Endodermal cell (in vitro differentiated cells): ENCODE measurements around the gene CACNA1E. TPM values are rescaled to one million over a fixed set of nuclear protein-coding genes. Genes with fewer than 3 reads are reported as not detected.

ENCODE experiments used
- DNase-seq: peaks from one replicate; pipeline ENCODE4 v3.0.0-alpha.2; 2017
- H3K27ac ChIP-seq: 2 replicates; pipeline ENCODE4 v1.5.1; 2013; ENCODE audit warnings: mild to moderate bottlenecking, low read depth, low read length, moderate library complexity
- H3K27me3 ChIP-seq: 2 replicates; pipeline ENCODE4 v1.6.1; 2013; ENCODE audit warnings: mild to moderate bottlenecking, low read length, moderate library complexity; ENCODE audit not compliant: insufficient read depth, control insufficient read depth, poor library complexity, severe bottlenecking
- H3K36me3 ChIP-seq: 2 replicates; pipeline ENCODE4 v1.7.0; 2013; ENCODE audit warnings: mild to moderate bottlenecking, low read length, moderate library complexity; ENCODE audit not compliant: control insufficient read depth, insufficient read depth
- H3K4me1 ChIP-seq: one replicate; pipeline ENCODE4 v1.7.0; 2013; ENCODE audit warnings: low read length; ENCODE audit not compliant: control insufficient read depth, insufficient read depth
- H3K4me3 ChIP-seq: 2 replicates; pipeline ENCODE4 v1.5.1; 2013; ENCODE audit warnings: mild to moderate bottlenecking, low read length, moderate library complexity
- H3K9ac ChIP-seq: 2 replicates; pipeline ENCODE4 v1.6.1; 2013; ENCODE audit warnings: mild to moderate bottlenecking, low read length, moderate library complexity; ENCODE audit not compliant: poor library complexity, severe bottlenecking; ENCODE audit errors: extremely low read depth
- H3K9me3 ChIP-seq: 2 replicates; pipeline ENCODE4 v1.6.1; 2013; ENCODE audit warnings: mild to moderate bottlenecking, low read length, moderate library complexity; ENCODE audit not compliant: control insufficient read depth
- H3K27ac Mint-ChIP-seq: 2 replicates; pipeline ENCODE4 v1.8.0; 2020; ENCODE audit warnings: mixed read lengths
- H3K27me3 Mint-ChIP-seq: 2 replicates; pipeline ENCODE4 v1.8.0; 2021; ENCODE audit warnings: mild to moderate bottlenecking, mixed read lengths; ENCODE audit not compliant: insufficient read depth
- H3K36me3 Mint-ChIP-seq: 2 replicates; pipeline ENCODE4 v1.8.0; 2020; ENCODE audit warnings: low read depth, mixed read lengths
- H3K4me1 Mint-ChIP-seq: 2 replicates; pipeline ENCODE4 v1.8.0; 2020; ENCODE audit warnings: mixed read lengths
- H3K4me3 Mint-ChIP-seq: 2 replicates; pipeline ENCODE4 v1.8.0; 2020; ENCODE audit warnings: mild to moderate bottlenecking, moderate library complexity, mixed read lengths
- H3K9me3 Mint-ChIP-seq: 2 replicates; pipeline ENCODE4 v1.8.0; 2020; ENCODE audit warnings: mild to moderate bottlenecking, mixed read lengths
- CTCF ChIP-seq: fragments of 200-600 bp; sonication (generic); conservative IDR thresholded peaks from 2 replicates; pipeline ENCODE4 v1.5.0; 2021; ENCODE audit warnings: antibody characterized with exemption, mild to moderate bottlenecking
- WGBS, 2 experiments: methylation state at CpG; one replicate each; pipeline versions ENCODE4 v1.1.5 to v1.1.7; 2013; ENCODE audit warnings: missing lambda C conversion rate in 2 of 2, mixed read lengths in 1 of 2; ENCODE audit not compliant: insufficient coverage in 1 of 2, insufficient read length in 1 of 2; 5-methylcytosine and 5-hydroxymethylcytosine counted together
- total RNA-seq, 2 donors: library from RNA; stranded (reverse); fragmentation: NEBNext Ultra II Directional in 1 of 2; extraction: Animal tissue kit (Norgen Biotek cat#: 25700) in 1 of 2; gene quantifications; 2 replicates in 1 of 2; 3 replicates in 1 of 2; pipeline ENCODE4 v1.2.1, GENCODE V29; 2021

CACNA1E gene
- total RNA-seq, 2 donors from 2014 or later, result 4.7 to 5.8 TPM

- DNase-seq, result peak; percentile 46
- peaks cover 55% of the 10 kb centered on the region for H3K27me3 Mint-ChIP-seq
- H3K36me3 Mint-ChIP-seq, result no peaks in the 10 kb centered on the region
- Histone ChIP-seq H3K27ac (no peak overlapping the region), H3K9ac (no peak overlapping the region), H3K9me3 (no peaks in the 10 kb centered on the region), H3K36me3 (peaks cover 12% of the 10 kb centered on the region), H3K4me1 (peaks cover 15% of the 10 kb centered on the region), H3K27me3 (peaks cover 36% of the 10 kb centered on the region), H3K4me3 (no peak overlapping the region)
- TF ChIP-seq CTCF, result peak; percentile 50
- no peak overlapping the region for H3K4me3 Mint-ChIP-seq
- no peak overlapping the region for H3K27ac Mint-ChIP-seq
- 80 to 91% methylated on average over 4 to 6 of the region's 6 CpGs for WGBS, 2 experiments
- no peaks in the 10 kb centered on the region for H3K9me3 Mint-ChIP-seq
- H3K4me1 Mint-ChIP-seq, result peaks cover 43% of the 10 kb centered on the region
These were observed 14.6 kb downstream of the CACNA1E start for GRCh38 chr1:181497870-181498269.

GRCh38 chr1:181499825-181500224 lies 16.5 kb downstream of the CACNA1E start:
- H3K36me3 ChIP-seq, result peaks cover 12% of the 10 kb centered on the region
- H3K9me3 ChIP-seq, result no peaks in the 10 kb centered on the region
- Mint-ChIP-seq H3K36me3 (no peaks in the 10 kb centered on the region), H3K4me3 (no peak overlapping the region), H3K9me3 (no peaks in the 10 kb centered on the region), H3K27me3 (peaks cover 56% of the 10 kb centered on the region), H3K27ac (no peak overlapping the region), H3K4me1 (peaks cover 43% of the 10 kb centered on the region)
- no peak overlapping the region for H3K27ac ChIP-seq
- TF ChIP-seq CTCF, result no peak
- peak; percentile 28 for DNase-seq
- H3K27me3 ChIP-seq, result peaks cover 38% of the 10 kb centered on the region
- H3K9ac ChIP-seq, result no peak overlapping the region
- peaks cover 15% of the 10 kb centered on the region for H3K4me1 ChIP-seq
- 97 to 99% methylated on average over 4 of the region's 4 CpGs for WGBS, 2 experiments
- H3K4me3 ChIP-seq, result no peak overlapping the region

GRCh38 chr1:181500636-181501035 lies 17.3 kb downstream of the CACNA1E start:
- Histone ChIP-seq H3K9me3 (no peaks in the 10 kb centered on the region), H3K27me3 (peaks cover 38% of the 10 kb centered on the region), H3K4me3 (no peak overlapping the region), H3K27ac (no peak overlapping the region), H3K36me3 (peaks cover 12% of the 10 kb centered on the region), H3K4me1 (peaks cover 12% of the 10 kb centered on the region), H3K9ac (no peak overlapping the region)
- no peaks in the 10 kb centered on the region for H3K36me3 Mint-ChIP-seq
- peak; percentile 26 for DNase-seq
- H3K4me1 Mint-ChIP-seq, result peaks cover 36% of the 10 kb centered on the region
- TF ChIP-seq CTCF, result no peak
- no peak overlapping the region for H3K27ac Mint-ChIP-seq
- H3K27me3 Mint-ChIP-seq, result peaks cover 52% of the 10 kb centered on the region
- H3K9me3 Mint-ChIP-seq, result no peaks in the 10 kb centered on the region
- 59 to 66% methylated on average over 2 of the region's 2 CpGs for WGBS, 2 experiments
- H3K4me3 Mint-ChIP-seq, result no peak overlapping the region
